T-helper 1 cell treated with Interleukin-12 subunit alpha and Interleukin-12 subunit beta and Interleukin-4 antibody, amounts not matched to agents 30 μg/mL and 1 μg/mL, for 36 hours (primary cell): ENCODE measurements around the gene DOCK1.

Experiments
- H3K27ac Mint-ChIP-seq: one replicate; pipeline ENCODE4 v1.8.0; 2021; ENCODE audit warnings: mild to moderate bottlenecking, mixed read lengths
- H3K27me3 Mint-ChIP-seq: one replicate; pipeline ENCODE4 v1.8.0; 2021; ENCODE audit warnings: low read depth, mixed read lengths
- H3K36me3 Mint-ChIP-seq: one replicate; pipeline ENCODE4 v1.8.0; 2021; ENCODE audit warnings: low read depth, mixed read lengths
- H3K4me1 Mint-ChIP-seq: one replicate; pipeline ENCODE4 v1.8.0; 2021; ENCODE audit warnings: low read depth, mixed read lengths
- H3K4me3 Mint-ChIP-seq: one replicate; pipeline ENCODE4 v1.8.0; 2021; ENCODE audit warnings: mild to moderate bottlenecking, moderate library complexity, mixed read lengths
- H3K9me3 Mint-ChIP-seq: one replicate; pipeline ENCODE4 v1.8.0; 2021; ENCODE audit warnings: mixed read lengths

The DOCK1 gene

DNA sequence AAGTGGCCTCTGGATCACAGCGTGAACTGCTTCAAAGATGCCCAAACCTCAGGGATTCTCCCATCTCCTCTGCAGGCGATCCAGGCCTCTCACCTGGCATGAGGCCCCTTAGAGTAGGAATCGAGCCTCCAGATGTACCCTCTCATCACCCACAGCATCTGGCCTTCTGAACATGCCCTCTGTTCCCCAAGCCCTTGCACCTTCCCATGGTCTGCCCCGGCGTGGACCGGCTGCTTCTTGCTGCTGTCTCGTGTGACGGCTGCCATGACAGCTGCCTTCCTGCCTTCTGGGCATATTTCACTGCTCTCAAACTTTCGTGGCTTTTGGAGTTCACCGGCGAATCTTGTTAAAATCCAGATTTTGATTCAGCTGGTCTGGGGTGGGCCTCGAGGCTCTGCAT, 486.6 kb downstream of the DOCK1 start:
- no peak overlapping the region for H3K4me3 Mint-ChIP-seq
- H3K27me3 Mint-ChIP-seq = no peaks in the 10 kb centered on the region
- H3K27ac Mint-ChIP-seq = no peak overlapping the region
- H3K36me3 Mint-ChIP-seq = no peaks in the 10 kb centered on the region
- H3K9me3 Mint-ChIP-seq = no peaks in the 10 kb centered on the region
- no peaks in the 10 kb centered on the region for H3K4me1 Mint-ChIP-seq

DNA sequence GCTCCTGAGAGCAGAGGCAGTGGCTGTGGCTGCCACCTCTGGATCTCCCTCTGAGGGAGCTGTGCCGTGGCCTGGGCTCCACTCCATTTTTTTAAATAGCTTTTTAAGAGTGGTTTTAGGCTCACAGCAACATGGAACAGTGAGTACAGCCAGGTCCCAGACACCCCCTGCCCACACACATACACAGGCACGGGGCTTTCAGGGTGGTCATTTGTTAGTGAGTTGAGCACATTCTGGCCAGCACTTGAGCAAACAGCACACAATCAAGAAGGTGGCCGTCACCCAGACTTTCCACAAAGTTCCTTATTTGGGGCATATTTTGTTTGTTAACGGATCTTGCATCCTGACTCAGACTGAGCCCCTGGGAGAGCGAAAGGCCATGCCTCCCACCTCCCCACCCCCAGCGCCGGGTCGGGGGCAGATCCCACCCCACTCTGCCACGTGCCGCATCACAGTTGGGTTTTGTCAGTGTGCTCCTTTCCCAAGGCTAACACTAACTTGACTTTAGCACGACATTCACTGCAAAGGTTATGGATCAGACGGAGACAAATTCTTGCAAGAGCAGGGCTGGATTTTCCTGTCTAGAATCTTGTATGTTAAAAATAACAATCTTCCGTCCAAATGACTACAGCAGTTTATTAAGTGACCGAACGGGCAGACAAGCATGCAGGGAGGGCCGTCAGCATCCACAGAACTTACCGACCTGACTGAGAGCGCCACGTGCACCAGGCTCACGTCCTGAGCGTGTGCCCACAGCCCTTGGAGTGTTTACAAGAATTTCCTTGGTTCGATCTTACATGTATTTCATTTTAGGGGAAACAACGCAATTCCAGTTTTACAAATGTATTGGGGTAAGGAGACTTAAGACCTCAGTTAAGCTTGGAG, 487.4 kb downstream of the DOCK1 start:
- Mint-ChIP-seq H3K4me3 (no peak overlapping the region), H3K27me3 (no peaks in the 10 kb centered on the region), H3K36me3 (no peaks in the 10 kb centered on the region), H3K4me1 (no peaks in the 10 kb centered on the region), H3K27ac (no peak overlapping the region), H3K9me3 (no peaks in the 10 kb centered on the region)

DNA sequence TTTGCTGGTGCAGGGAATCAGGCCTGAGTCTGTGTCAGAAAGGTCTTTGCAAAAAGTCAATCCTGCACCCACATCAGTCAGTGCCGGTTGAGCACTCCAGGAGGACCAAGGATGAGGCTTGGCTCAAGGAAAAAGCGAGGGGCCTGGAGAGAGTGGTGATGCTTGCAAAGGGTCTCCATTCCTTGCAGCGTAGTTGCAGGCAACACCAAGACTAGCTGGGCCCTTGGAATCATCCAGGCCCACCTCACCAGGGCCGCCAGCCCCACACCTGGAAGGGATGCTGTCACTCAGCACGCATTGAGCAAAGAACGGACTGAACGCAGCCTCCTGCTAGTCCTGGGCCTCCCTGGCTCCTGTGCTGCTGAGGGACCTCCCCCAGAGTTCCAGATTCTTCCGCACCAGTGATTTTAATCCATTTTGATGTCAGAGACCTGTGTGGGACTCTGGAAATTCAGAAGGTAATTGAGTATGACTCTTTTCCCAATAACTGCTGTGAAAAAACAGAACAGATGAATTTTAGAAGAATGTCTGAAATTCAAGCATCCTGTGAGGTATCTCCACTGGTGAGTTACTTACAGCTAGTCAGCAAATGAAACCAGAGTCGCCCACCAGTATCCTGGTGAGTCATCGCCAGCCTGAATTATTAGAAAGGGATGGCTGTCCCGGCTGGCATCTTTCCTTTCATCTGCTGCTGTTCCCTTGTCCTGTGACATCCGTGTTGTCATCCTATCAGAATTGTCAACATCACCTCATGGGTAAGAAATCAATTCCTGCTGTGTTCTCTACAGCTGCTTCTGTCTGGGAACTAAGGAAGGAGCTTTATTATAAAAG, 493.1 kb downstream of the DOCK1 start:
- Mint-ChIP-seq H3K4me3 (no peak overlapping the region), H3K27me3 (no peaks in the 10 kb centered on the region), H3K27ac (no peak overlapping the region), H3K4me1 (no peaks in the 10 kb centered on the region), H3K9me3 (no peaks in the 10 kb centered on the region), H3K36me3 (no peaks in the 10 kb centered on the region)

GRCh38 chr10:127398971-127399365, 493.7 kb downstream of the DOCK1 start:
- no peaks in the 10 kb centered on the region for H3K9me3 Mint-ChIP-seq
- H3K4me3 Mint-ChIP-seq = no peak overlapping the region
- no peaks in the 10 kb centered on the region for H3K36me3 Mint-ChIP-seq
- H3K27me3 Mint-ChIP-seq = no peaks in the 10 kb centered on the region
- H3K27ac Mint-ChIP-seq = no peak overlapping the region
- no peaks in the 10 kb centered on the region for H3K4me1 Mint-ChIP-seq

DNA sequence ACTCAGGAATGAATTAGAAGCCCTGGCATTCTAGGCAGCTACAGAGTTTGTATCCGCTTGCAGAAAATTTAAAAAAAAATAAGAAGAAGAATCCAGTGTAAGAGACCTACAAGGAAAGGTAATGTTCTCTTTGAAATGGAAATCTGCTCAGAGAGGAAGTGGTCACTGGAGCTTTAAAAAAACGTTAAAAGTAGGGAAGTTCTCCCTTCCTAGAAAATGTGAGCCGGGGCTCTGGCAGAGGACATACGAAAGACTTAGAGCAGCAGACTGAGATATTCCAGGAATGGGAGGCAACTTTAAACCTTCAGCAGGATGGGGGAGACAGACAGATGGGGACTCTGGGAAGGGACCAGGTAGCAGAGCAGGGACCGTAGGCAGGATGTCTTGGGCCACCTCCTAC, 494.4 kb downstream of the DOCK1 start:
- Mint-ChIP-seq H3K27me3 (no peaks in the 10 kb centered on the region), H3K4me1 (no peaks in the 10 kb centered on the region), H3K27ac (no peak overlapping the region), H3K36me3 (no peaks in the 10 kb centered on the region), H3K9me3 (no peaks in the 10 kb centered on the region), H3K4me3 (no peak overlapping the region)

DNA sequence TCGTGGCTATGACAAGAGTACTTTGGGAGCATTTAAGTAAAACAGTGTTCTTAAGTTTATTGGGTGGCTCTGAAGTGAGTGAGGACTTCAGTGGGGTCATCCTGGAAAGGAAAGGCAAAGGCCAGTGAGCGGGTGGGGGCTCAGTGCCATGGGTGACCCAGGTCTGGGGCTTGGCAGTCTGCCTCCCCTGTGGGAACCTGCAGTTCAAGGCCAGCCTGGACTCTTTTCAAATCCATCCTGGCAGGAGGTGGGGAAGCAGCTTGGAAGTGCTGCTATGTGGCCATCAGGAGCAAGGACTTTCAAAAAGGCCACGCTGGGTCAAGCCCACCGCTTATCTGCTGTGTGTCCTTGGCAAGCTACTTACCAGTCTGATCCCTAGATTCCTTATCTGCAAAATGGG, 495.0 kb downstream of the DOCK1 start:
- H3K36me3 Mint-ChIP-seq = no peaks in the 10 kb centered on the region
- H3K27ac Mint-ChIP-seq = no peak overlapping the region
- H3K4me1 Mint-ChIP-seq = no peaks in the 10 kb centered on the region
- no peaks in the 10 kb centered on the region for H3K9me3 Mint-ChIP-seq
- H3K4me3 Mint-ChIP-seq = no peak overlapping the region
- H3K27me3 Mint-ChIP-seq = no peaks in the 10 kb centered on the region

GRCh38 chr10:127402596-127403409, 497.6 kb downstream of the DOCK1 start:
- H3K36me3 Mint-ChIP-seq = no peaks in the 10 kb centered on the region
- H3K27ac Mint-ChIP-seq = no peak overlapping the region

DNA sequence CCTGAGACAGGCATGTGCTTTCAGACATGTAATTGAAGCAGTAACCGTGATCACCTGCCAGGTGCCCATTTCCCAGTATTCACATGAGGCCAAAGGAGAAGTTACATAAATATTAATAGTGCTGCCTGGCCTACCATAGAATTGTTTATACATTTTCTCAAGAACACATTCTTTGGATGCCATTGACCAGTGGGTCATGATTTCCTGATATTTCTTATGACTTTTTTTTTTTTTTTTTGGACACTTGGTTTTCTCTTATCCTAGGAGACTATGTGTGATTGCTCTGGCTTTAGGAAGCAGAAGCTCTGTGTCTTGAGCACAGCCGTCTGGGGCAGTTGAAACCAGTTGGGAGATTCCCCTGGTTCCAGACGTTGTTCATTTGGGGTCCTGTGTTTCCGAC, 500.0 kb downstream of the DOCK1 start:
- Mint-ChIP-seq H3K4me1 (no peaks in the 10 kb centered on the region), H3K27me3 (no peaks in the 10 kb centered on the region), H3K9me3 (no peaks in the 10 kb centered on the region), H3K27ac (no peak overlapping the region), H3K4me3 (no peak overlapping the region), H3K36me3 (no peaks in the 10 kb centered on the region)

More at GRCh38 chr10:127402596-127403409, 497.6 kb downstream of the DOCK1 start:
- no peaks in the 10 kb centered on the region for H3K27me3 Mint-ChIP-seq
- H3K4me1 Mint-ChIP-seq = no peaks in the 10 kb centered on the region
- H3K9me3 Mint-ChIP-seq = no peaks in the 10 kb centered on the region
- H3K4me3 Mint-ChIP-seq = no peak overlapping the region

DNA sequence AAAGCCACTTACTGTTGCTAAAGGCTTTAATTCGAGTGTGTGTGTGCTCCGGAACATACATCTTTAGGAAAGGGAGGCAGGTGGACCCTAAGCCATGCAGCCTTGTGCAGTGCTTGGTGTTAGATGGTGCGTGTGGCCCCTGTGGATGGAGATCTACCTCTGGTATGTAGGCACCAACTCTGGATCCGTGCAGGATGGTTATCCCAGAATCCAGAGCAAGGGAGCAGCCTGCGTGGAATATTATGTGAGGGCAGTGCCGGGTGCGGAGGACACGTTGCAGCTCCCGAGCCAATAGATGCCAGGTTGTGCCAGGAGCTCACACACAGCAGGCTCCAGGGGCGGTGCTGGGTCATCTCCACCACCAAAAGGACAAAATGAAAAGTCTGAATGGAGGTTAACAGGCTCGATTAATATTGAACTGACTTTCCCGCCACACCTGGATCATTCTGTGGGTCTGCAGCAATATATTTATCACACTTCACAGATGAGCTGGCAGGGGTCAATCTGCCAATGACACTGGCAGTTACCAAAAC, 500.9 kb downstream of the DOCK1 start:
- Mint-ChIP-seq H3K4me1 (no peaks in the 10 kb centered on the region), H3K9me3 (no peaks in the 10 kb centered on the region), H3K27ac (no peak overlapping the region), H3K27me3 (no peaks in the 10 kb centered on the region), H3K36me3 (no peaks in the 10 kb centered on the region), H3K4me3 (no peak overlapping the region)

GRCh38 chr10:127407551-127407950, 502.3 kb downstream of the DOCK1 start:
- H3K27me3 Mint-ChIP-seq = no peaks in the 10 kb centered on the region
- no peaks in the 10 kb centered on the region for H3K9me3 Mint-ChIP-seq
- H3K4me3 Mint-ChIP-seq = no peak overlapping the region
- no peak overlapping the region for H3K27ac Mint-ChIP-seq
- no peaks in the 10 kb centered on the region for H3K4me1 Mint-ChIP-seq
- H3K36me3 Mint-ChIP-seq = no peaks in the 10 kb centered on the region

DNA sequence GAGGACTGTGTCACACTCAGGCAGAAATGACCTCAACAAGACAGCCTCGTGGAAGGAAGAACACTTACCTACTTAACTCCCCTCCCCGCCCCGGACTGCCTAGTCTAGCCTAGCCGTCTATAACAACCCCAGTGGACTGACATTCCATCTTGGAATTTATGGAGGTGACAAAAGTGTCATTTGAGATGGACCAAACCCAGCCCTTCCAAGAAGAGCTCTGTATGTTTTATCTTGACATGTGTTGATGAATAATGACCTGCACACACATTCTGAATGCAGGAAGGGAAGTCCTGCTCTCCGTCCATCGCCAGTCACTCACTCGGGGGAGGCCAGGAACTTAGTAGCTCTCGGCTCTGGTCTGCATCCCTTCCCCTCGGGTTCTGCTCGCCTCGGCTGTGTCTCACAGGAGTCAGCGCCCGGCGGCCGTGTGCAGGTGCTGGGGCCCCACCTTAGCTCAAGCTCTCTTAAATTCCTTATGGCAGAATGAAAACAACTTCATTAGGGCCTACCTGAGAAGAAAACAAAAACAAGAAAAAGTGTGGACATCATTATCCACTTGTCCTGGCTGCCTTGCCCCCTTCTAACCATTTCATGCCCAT, 503.0 kb downstream of the DOCK1 start:
- no peaks in the 10 kb centered on the region for H3K9me3 Mint-ChIP-seq

GRCh38 chr10:127408733-127409132, 503.5 kb downstream of the DOCK1 start:
- no peaks in the 10 kb centered on the region for H3K36me3 Mint-ChIP-seq
- no peak overlapping the region for H3K27ac Mint-ChIP-seq
- H3K4me3 Mint-ChIP-seq = no peak overlapping the region
- no peaks in the 10 kb centered on the region for H3K9me3 Mint-ChIP-seq
- no peaks in the 10 kb centered on the region for H3K27me3 Mint-ChIP-seq
- no peaks in the 10 kb centered on the region for H3K4me1 Mint-ChIP-seq

More for the DNA sequence above, 503.0 kb downstream of the DOCK1 start:
- no peak overlapping the region for H3K4me3 Mint-ChIP-seq
- no peak overlapping the region for H3K27ac Mint-ChIP-seq
- H3K4me1 Mint-ChIP-seq = no peaks in the 10 kb centered on the region
- H3K36me3 Mint-ChIP-seq = no peaks in the 10 kb centered on the region
- H3K27me3 Mint-ChIP-seq = no peaks in the 10 kb centered on the region

- Mint-ChIP-seq H3K4me1 (no peaks in the 10 kb centered on the region), H3K4me3 (no peak overlapping the region), H3K27me3 (no peaks in the 10 kb centered on the region), H3K27ac (no peak overlapping the region), H3K36me3 (no peaks in the 10 kb centered on the region), H3K9me3 (no peaks in the 10 kb centered on the region)
Observed at GRCh38 chr10:127410030-127410429, 504.8 kb downstream of the DOCK1 start.

GRCh38 chr10:127411062-127411461, 505.8 kb downstream of the DOCK1 start:
- H3K36me3 Mint-ChIP-seq = no peaks in the 10 kb centered on the region

More at GRCh38 chr10:127411062-127411461, 505.8 kb downstream of the DOCK1 start:
- no peaks in the 10 kb centered on the region for H3K4me1 Mint-ChIP-seq
- no peaks in the 10 kb centered on the region for H3K27me3 Mint-ChIP-seq
- no peaks in the 10 kb centered on the region for H3K9me3 Mint-ChIP-seq
- no peak overlapping the region for H3K27ac Mint-ChIP-seq
- H3K4me3 Mint-ChIP-seq = no peak overlapping the region
